Stimulated activated CD8-positive, alpha-beta memory T cell treated with anti-CD3 and anti-CD28 coated beads, Interleukin-7, amount 100 ng/mL, for 48 hours (primary cell): ENCODE measurements around the gene TMEM100.
A peak's percentile ranks its signal among the peaks of the same experiment; 100 is the strongest.

Source experiments
- DNase-seq, 2 donors: peaks; one replicate each; pipeline ENCODE4 v3.0.0-alpha.2; 2020; ENCODE audit warnings: low read depth in 1 of 2; ENCODE audit errors: extremely low read depth in 1 of 2

The TMEM100 gene, protein sequence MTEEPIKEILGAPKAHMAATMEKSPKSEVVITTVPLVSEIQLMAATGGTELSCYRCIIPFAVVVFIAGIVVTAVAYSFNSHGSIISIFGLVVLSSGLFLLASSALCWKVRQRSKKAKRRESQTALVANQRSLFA

DNA sequence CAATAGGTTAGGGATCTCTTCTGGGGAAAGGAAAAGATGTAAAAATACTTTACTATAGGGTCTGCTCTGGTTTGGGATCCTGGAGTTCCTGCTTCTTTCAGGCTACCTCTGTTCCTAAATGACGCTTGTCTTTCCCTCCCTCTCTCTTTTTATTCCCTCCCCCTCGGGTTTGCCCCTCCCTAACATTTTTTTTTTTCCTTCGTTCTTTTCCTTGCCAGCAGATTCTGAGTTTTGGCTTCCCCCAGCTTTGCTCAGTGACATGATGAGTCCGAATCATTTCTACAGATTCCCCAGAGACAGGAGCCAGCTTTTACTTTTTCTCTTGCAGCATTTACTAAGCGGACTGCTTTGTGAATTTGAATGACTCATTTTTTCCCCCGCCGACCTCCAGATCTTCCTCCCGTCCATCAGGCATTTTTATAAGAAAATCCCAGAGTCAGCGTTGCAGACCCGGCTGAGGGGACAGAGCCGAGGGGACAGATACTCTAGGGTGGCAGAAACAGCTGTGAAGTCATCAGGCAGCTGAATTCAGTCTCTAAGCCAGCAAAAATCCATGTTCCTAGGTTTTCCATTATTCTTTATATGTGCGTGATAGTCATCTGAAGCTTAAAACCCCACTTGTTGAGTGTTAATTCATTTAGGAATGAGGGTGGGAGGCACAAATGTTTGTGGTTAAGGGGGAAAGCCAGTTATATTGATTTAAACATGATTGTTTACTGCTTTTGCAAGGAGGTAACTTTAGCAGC is at the start of gene TMEM100:
TMEM100 (minus strand) TSS at position 123 of the 746 bp plus-strand sequence. CDS start 1,794 bp downstream, outside the sequence.
- DNase-seq, result no peak

DNA sequence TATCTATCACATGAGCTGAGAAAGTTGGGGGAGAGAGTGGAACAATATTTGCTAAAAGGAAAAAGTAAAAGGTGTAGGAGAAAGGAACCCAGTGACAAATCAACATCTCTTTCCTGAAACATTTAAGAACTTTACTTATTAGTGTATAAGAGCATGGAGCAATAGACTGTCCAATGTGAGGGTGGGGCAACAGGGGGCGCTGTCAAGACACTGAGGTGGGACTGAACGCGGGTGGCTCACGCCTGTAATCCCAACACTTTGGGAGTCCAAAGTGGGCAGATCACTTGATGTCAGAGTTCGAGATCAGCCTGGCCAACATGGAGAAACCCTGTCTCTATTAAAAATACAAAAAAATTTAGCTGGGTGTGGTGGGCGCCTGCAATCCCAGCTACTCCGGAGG is 49.4 kb upstream of the TMEM100 start:
- no peak for DNase-seq

- no peak for DNase-seq
These were observed 47.7 kb upstream of the TMEM100 start for GRCh38 chr17:55770196-55770870.

DNA sequence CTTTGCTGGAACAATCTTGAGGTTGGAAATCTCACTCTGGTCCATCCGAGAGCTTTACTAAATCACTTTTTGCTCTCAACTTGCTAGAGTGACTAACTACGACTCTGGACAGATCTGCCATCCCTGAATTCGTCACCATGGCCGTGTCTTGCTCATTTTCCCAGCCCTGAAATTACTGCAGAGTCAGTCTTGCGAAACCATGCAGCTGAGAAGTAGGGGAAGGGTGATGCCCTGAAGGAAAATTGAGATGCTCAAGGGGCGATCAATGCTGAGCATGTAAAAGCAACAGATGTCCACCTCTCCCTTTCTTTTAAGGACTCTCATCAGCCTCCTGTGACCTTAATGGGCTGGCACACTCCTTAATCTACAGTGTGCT is 46.9 kb upstream of the TMEM100 start:
- DNase-seq, result no peak

DNA sequence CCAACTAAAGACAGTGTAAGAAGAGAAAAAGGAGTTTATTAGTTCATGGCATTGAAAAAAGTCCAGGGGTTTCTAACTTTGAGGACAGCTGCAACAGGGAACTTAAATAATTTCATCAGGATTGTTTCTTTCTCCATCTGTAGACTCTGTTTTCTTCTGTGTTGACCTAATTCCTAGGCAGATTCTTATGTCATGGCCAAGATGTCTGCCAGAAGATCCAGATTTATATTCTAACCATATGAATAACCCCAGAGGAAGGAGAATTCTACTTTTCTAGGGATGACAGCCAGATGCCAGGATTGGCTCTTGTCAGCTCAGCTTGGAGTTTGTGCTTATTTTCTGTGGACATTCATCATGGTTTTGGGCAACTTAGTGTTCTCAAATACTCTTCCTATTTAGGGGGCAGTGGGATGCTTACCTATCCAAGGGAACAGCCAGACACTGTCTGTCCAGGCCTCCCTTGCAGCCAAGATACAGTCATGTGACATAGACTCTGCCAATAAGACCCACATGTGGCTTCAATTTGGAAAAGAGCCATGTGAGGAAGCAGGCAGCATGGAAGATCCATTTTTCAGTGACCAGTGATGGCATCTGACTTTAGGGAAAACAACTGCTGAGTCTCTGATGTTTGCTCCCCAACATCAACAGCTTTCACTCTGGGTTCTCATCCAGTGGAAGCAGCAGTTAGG is 46.4 kb upstream of the TMEM100 start:
- DNase-seq, result no peak

GRCh38 chr17:55765472-55765871 is 42.8 kb upstream of the TMEM100 start:
- no peak for DNase-seq

DNA sequence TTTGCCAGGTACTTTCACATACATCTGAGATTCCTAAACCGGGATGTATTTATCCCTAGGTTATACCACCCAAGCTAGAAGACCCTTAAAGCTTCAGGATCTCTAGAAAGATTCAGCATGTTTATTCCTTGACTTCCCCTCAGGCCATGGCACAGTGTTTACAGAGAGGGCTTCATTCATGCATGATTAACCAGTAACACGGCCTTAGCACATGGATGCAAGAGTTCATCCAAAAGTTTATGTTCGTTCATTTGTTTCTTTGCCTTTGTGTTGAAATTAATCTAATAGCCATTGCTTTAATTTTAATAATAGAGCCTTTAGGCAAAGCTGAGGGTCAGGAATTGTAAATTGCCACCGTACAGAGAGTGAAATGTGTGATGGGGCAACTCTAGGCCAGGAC is 41.9 kb upstream of the TMEM100 start:
- no peak for DNase-seq

DNA sequence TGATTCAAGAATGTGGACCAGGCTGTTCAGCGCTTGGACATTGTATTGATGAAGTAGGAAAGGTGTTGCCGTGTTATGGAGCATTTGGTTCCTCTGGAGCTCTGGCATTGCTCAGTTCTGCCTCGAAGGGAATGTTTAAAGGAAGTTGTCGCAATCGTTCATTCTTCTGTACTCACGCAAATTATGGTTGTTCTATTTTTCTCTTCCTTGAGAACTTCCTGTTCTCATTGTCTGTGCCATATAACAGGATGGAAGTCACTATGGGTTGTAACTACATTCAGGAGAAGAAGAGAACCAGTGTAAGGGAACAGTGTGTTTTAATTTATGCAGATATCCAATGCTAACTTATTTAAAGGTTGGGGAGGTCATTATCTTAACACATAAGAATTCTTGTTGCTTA is 41.2 kb upstream of the TMEM100 start:
- DNase-seq, result no peak

DNA sequence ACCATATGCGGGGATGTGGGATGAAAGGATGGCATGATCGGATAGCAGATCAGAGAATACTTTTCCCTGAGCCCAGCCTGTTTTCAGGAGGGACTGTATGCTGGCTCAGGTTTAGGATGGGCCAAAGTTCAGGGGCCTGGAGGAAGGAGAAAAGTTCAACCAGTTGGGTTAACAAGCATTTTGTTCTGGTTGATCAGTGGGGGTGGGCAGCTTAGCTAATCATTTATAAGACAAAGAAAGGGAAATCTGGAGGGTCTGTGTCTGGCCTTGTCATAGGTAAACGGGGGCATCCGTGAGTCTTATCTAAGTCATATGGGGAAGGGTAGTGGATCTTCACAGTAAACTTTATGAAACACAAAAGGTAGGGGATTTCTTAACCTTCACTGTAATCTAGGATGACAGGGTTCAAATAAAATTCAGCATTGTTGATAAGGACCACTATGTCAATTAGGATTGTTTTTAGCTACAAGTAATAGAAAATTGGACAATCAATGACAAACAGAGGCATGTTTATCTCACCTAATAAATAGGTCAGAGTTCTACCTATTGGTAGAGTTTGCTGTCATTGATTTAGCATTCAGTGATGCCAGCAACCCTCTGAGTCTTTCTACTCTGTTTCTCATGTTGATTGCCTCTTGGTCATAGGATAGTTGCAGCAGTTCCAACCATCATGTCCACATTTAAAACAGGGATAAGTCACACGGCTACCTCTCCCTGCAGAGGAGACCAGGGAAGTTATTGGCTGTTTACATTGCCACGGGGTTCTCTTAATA is 39.6 kb upstream of the TMEM100 start:
- DNase-seq, result no peak

- DNase-seq, result no peak
These were observed 38.1 kb upstream of the TMEM100 start for GRCh38 chr17:55760643-55761355.

DNA sequence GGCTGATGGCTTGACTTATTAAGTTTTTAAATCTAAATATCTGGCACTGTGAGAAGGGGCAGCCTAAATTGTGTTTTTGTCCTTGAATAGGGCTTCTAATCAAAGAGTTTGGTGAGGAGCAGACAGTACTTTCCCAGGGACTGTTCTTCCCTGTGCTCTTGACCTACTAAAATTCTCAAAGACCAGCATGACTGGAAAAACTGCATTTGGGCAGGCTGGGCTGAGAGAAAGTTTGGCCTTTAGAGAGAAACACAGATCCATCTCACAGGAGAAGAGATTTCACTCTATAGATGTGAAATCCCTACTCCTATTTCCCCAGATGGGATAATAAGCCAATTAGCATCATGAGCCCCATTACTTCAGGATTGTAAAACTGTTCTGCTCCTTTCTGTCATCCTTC is 35.5 kb upstream of the TMEM100 start:
- no peak for DNase-seq

GRCh38 chr17:55757659-55758058 is 35.0 kb upstream of the TMEM100 start:
- no peak for DNase-seq

- DNase-seq, result no peak
These were observed 34.0 kb upstream of the TMEM100 start for GRCh38 chr17:55756689-55757088.

GRCh38 chr17:55751720-55752250 is 29.1 kb upstream of the TMEM100 start:
- no peak for DNase-seq

DNA sequence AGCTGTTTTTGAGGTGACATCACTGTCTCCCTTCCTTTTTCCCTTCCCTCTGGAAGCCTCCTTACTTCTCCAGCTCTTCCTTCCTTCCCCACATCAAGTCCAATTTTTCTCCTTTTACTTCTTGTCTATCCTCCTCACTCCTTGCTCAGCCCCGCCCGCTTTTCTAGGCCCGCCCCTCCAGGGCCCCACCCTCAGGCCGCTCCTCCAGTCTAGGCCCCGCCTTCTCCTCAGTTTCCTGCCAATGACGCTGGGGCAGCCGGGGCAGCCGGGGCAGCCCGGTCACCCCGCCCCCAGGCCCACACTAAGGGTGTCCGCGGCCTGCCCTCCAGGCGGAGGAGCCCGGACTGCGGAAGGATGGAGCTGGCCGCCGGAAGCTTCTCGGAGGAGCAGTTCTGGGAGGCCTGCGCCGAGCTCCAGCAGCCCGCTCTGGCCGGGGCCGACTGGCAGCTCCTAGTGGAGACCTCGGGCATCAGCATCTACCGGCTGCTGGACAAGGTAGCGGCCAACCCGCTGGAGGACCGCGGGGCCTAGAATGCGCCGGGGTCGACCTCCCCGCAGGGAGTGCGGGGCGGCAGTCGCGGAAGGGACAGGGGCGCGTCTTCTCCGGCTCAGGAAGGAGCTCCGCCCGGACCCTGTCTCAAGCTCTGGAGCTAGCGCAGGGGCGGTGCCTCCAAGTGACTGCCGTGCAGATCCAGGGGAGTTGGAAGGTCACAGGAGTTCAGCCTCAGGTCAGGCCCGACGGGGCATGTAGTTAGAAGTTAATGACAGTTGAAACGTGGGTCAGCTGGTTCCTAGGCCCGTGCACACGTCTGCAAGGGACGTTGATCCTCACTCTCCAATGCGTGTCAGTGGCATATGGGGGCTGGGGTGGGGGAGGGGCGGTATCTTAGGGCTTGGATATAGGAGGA is 28.3 kb upstream of the TMEM100 start, which contains the start of gene PCTP:
PCTP (plus strand) TSS at position 302 of the 908 bp plus-strand sequence; CDS start at position 355, 53 bp downstream.
- DNase-seq, result peak; percentile 76 to 86

- no peak for DNase-seq
These were observed 27.3 kb upstream of the TMEM100 start for GRCh38 chr17:55749985-55750384.

GRCh38 chr17:55748841-55749240 is 26.2 kb upstream of the TMEM100 start:
- no peak for DNase-seq

DNA sequence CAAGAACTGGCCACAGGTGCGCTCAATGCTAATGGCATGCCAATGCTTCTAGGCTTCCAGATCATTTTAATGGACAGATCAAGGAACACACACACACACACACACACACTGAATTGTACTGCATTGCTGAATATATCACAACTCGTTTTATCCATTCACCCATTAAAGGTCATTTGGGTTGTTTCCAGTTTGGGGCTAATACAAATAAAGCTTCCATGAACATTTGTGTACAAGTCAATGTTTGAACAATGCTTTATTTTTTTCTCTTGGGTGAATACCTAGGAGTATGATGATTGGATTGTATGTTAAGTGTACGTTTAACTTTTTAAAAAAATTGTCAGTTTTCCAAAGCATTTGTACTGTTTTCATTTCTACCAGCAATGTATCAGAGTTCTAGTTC is 24.5 kb upstream of the TMEM100 start:
- DNase-seq, result no peak

- no peak for DNase-seq
These were observed 23.8 kb upstream of the TMEM100 start for GRCh38 chr17:55746466-55746865.
